GM23248 (cell line): ENCODE data around the gene ATP2B1. TPM values are rescaled to one million over a fixed set of nuclear protein-coding genes. Genes with fewer than 3 reads are reported as not detected.

Source experiments
- DNase-seq: peaks from one replicate; pipeline ENCODE4 v3.0.0-alpha.2; 2015
- H2AFZ ChIP-seq: fragments of 200-600 bp; sonication (generic); 2 replicates; pipeline ENCODE4 v1.6.1; 2016; ENCODE audit warnings: antibody characterized with exemption
- H3F3A ChIP-seq: fragments of 200-600 bp; sonication (generic); 2 replicates; pipeline ENCODE4 v1.6.1; 2016; ENCODE audit warnings: mild to moderate bottlenecking, antibody characterized with exemption, mixed run types; ENCODE audit not compliant: insufficient read depth
- H3K27ac ChIP-seq: fragments of 200-600 bp; sonication (generic); 2 replicates; pipeline ENCODE4 v1.5.1; 2016; ENCODE audit warnings: mild to moderate bottlenecking
- H3K27me3 ChIP-seq: fragments of 200-600 bp; sonication (generic); replicated peaks from 2 replicates; pipeline ENCODE4 v1.6.1; 2016; ENCODE audit warnings: mild to moderate bottlenecking; ENCODE audit not compliant: insufficient read depth
- H3K36me3 ChIP-seq: fragments of 200-600 bp; sonication (generic); 2 replicates; pipeline ENCODE4 v1.6.1; 2016; ENCODE audit warnings: low read depth, mild to moderate bottlenecking
- H3K4me1 ChIP-seq: fragments of 200-600 bp; sonication (generic); 2 replicates; pipeline ENCODE4 v1.6.1; 2016; ENCODE audit warnings: mild to moderate bottlenecking; ENCODE audit not compliant: insufficient read depth
- H3K4me2 ChIP-seq: fragments of 200-600 bp; sonication (generic); one replicate; pipeline ENCODE4 v1.6.1; 2016; ENCODE audit warnings: mild to moderate bottlenecking; ENCODE audit not compliant: unreplicated experiment
- H3K4me3 ChIP-seq: fragments of 200-600 bp; sonication (generic); 2 replicates; pipeline ENCODE4 v1.5.1; 2016; ENCODE audit warnings: mild to moderate bottlenecking
- H3K79me2 ChIP-seq: fragments of 200-600 bp; sonication (generic); 2 replicates; pipeline ENCODE4 v1.6.1; 2016; ENCODE audit warnings: mild to moderate bottlenecking; ENCODE audit not compliant: insufficient read depth
- H3K9ac ChIP-seq: fragments of 200-600 bp; sonication (generic); 2 replicates; pipeline ENCODE4 v1.6.1; 2016; ENCODE audit warnings: mild to moderate bottlenecking
- H3K9me2 ChIP-seq: fragments of 200-600 bp; sonication (generic); 2 replicates; pipeline ENCODE4 v1.6.1; 2016; ENCODE audit warnings: mixed run types, mild to moderate bottlenecking, moderate library complexity; ENCODE audit not compliant: insufficient read depth
- H3K9me3 ChIP-seq: fragments of 200-600 bp; sonication (generic); one replicate; pipeline ENCODE4 v1.6.1; 2017; ENCODE audit warnings: low read depth
- H4K20me1 ChIP-seq: fragments of 200-600 bp; sonication (generic); 2 replicates; pipeline ENCODE4 v1.6.0; 2016; ENCODE audit not compliant: insufficient read depth
- EZH2 ChIP-seq: fragments of 200-600 bp; sonication (generic); IDR thresholded peaks from 2 replicates; pipeline ENCODE4 v1.6.1; 2018; ENCODE audit warnings: antibody characterized with exemption, mild to moderate bottlenecking; ENCODE audit not compliant: insufficient read depth, poor library complexity, severe bottlenecking
- EZH2phosphoT487 ChIP-seq: fragments of 200-600 bp; sonication (generic); IDR thresholded peaks from 2 replicates; pipeline ENCODE4 v1.6.1; 2018; ENCODE audit warnings: antibody characterized with exemption, moderate library complexity, mild to moderate bottlenecking, low read depth; ENCODE audit not compliant: insufficient read depth
- WGBS, 2 experiments: methylation state at CpG; one replicate each; pipeline ENCODE4 v1.1.6; 2015 to 2017; ENCODE audit warnings: low lambda C conversion rate in 2 of 2, low coverage in 1 of 2; ENCODE audit errors: missing lambda C conversion rate in 2 of 2; 5-methylcytosine and 5-hydroxymethylcytosine counted together
- in situ Hi-C: fragments of 300-500 bp; cut with MboI; formaldehyde crosslinking; loops from 2 replicates; pipeline ENCODE4 v1.15.0; 2020
- polyA plus RNA-seq: library from polyadenylated mRNA; unstranded; fragments of >200 nt; fragmentation: Nextera tagmentation; extraction: Ambion mirVana; gene quantifications from 2 replicates; pipeline ENCODE4 v1.2.1, GENCODE V29; 2016
- total RNA-seq: library from RNA; depleted of rRNA; stranded (reverse); fragments of >200 nt; shearing (Covaris generic); gene quantifications from 2 replicates; pipeline ENCODE4 v1.2.3, GENCODE V29; 2014

ATP2B1 gene
- total and polyA plus RNA-seq, 2 experiments from 2014 or later = 34.5 to 80.1 TPM

GRCh38 chr12:89568484-89568883 lies 140.2 kb downstream of the ATP2B1 start:
- 71 to 76% methylated on average over 5 of the region's 5 CpGs for WGBS, 2 experiments
- H2AFZ ChIP-seq = no peak overlapping the region
- H4K20me1 ChIP-seq = no peaks in the 10 kb centered on the region
- no peak overlapping the region for H3K4me2 ChIP-seq
- TF ChIP-seq EZH2phosphoT487 = no peak
- TF ChIP-seq EZH2 = no peak
- no peaks in the 10 kb centered on the region for H3K27me3 ChIP-seq
- no peak overlapping the region for H3K27ac ChIP-seq
- peak; percentile 48 for DNase-seq
- no peaks in the 10 kb centered on the region for H3K36me3 ChIP-seq
- no peak overlapping the region for H3K4me3 ChIP-seq
- H3K9me2 ChIP-seq = no peaks in the 10 kb centered on the region
- no peaks in the 10 kb centered on the region for H3K79me2 ChIP-seq
- peaks cover 35% of the 10 kb centered on the region for H3K4me1 ChIP-seq
- H3K9ac ChIP-seq = no peak overlapping the region
- no peaks in the 10 kb centered on the region for H3K9me3 ChIP-seq
- H3F3A ChIP-seq = peaks cover 37% of the 10 kb centered on the region
- in situ Hi-C loops = no loop called here

- H4K20me1 ChIP-seq = no peaks in the 10 kb centered on the region
- 87 to 94% methylated on average over 3 of the region's 3 CpGs for WGBS, 2 experiments
- H3K9me2 ChIP-seq = no peaks in the 10 kb centered on the region
- no peaks in the 10 kb centered on the region for H3K9me3 ChIP-seq
- H3K4me3 ChIP-seq = no peak overlapping the region
- H3K79me2 ChIP-seq = no peaks in the 10 kb centered on the region
- peaks cover 28% of the 10 kb centered on the region for H3K4me1 ChIP-seq
- no peaks in the 10 kb centered on the region for H3K36me3 ChIP-seq
- no peak overlapping the region for H3K4me2 ChIP-seq
- H3K9ac ChIP-seq = no peak overlapping the region
- H3F3A ChIP-seq = peaks cover 30% of the 10 kb centered on the region
- no peak overlapping the region for H2AFZ ChIP-seq
- TF ChIP-seq EZH2phosphoT487 = no peak
- no peak for TF ChIP-seq EZH2
- no peaks in the 10 kb centered on the region for H3K27me3 ChIP-seq
- DNase-seq = no peak
- no peak overlapping the region for H3K27ac ChIP-seq
- in situ Hi-C loops = no loop called here
Observed at GRCh38 chr12:89567691-89568239, 140.9 kb downstream of the ATP2B1 start.

GRCh38 chr12:89566615-89567014 lies 142.0 kb downstream of the ATP2B1 start:
- no peaks in the 10 kb centered on the region for H3K9me2 ChIP-seq
- in situ Hi-C loops = no loop called here

GRCh38 chr12:89565002-89565401 lies 143.6 kb downstream of the ATP2B1 start:
- no peak for TF ChIP-seq EZH2
- TF ChIP-seq EZH2phosphoT487 = no peak
- Histone ChIP-seq H3K27me3 (no peaks in the 10 kb centered on the region), H4K20me1 (no peaks in the 10 kb centered on the region), H3K9ac (no peak overlapping the region), H3K9me2 (no peaks in the 10 kb centered on the region), H3K36me3 (no peaks in the 10 kb centered on the region), H2AFZ (no peak overlapping the region), H3K27ac (no peak overlapping the region), H3F3A (peaks cover 13% of the 10 kb centered on the region; the same call in 1 of the 2 replicates), H3K79me2 (no peaks in the 10 kb centered on the region), H3K4me2 (no peak overlapping the region), H3K4me1 (peaks cover 11% of the 10 kb centered on the region), H3K4me3 (no peak overlapping the region), H3K9me3 (no peaks in the 10 kb centered on the region)
- in situ Hi-C loops = no loop called here
- no peak for DNase-seq

More at GRCh38 chr12:89566615-89567014, 142.0 kb downstream of the ATP2B1 start:
- Histone ChIP-seq H3K4me2 (no peak overlapping the region), H3F3A (peaks cover 19% of the 10 kb centered on the region), H3K36me3 (no peaks in the 10 kb centered on the region), H2AFZ (no peak overlapping the region), H4K20me1 (no peaks in the 10 kb centered on the region), H3K27me3 (no peaks in the 10 kb centered on the region), H3K4me3 (no peak overlapping the region), H3K27ac (no peak overlapping the region), H3K79me2 (no peaks in the 10 kb centered on the region), H3K9ac (no peak overlapping the region), H3K9me3 (no peaks in the 10 kb centered on the region), H3K4me1 (peaks cover 17% of the 10 kb centered on the region)
- TF ChIP-seq EZH2phosphoT487 = no peak
- TF ChIP-seq EZH2 = no peak
- peak; percentile 77 for DNase-seq

- no peak for DNase-seq
- no peaks in the 10 kb centered on the region for H3K36me3 ChIP-seq
- no peaks in the 10 kb centered on the region for H3K79me2 ChIP-seq
- H3F3A ChIP-seq = no peaks in the 10 kb centered on the region
- TF ChIP-seq EZH2phosphoT487 = no peak
- no peak for TF ChIP-seq EZH2
- H3K4me3 ChIP-seq = no peak overlapping the region
- WGBS, 2 experiments = 74 to 77% methylated on average over 10 of the region's 10 CpGs
- H3K4me2 ChIP-seq = no peak overlapping the region
- in situ Hi-C loops = no loop called here
- H3K9ac ChIP-seq = no peak overlapping the region
- no peaks in the 10 kb centered on the region for H4K20me1 ChIP-seq
- no peaks in the 10 kb centered on the region for H3K9me2 ChIP-seq
- no peaks in the 10 kb centered on the region for H3K9me3 ChIP-seq
- H3K27me3 ChIP-seq = no peaks in the 10 kb centered on the region
- H3K27ac ChIP-seq = no peak overlapping the region
- peaks cover 7% of the 10 kb centered on the region for H3K4me1 ChIP-seq
- no peak overlapping the region for H2AFZ ChIP-seq
Observed at GRCh38 chr12:89559753-89560152, 148.9 kb downstream of the ATP2B1 start.
